MM.1S (cell line): ENCODE data around the gene ANKMY1.

Experiments
- DNase-seq: peaks from one replicate; pipeline ENCODE4 v3.0.0-alpha.2; 2015
- H2AFZ ChIP-seq: fragments of 300-600 bp; sonication (generic); 2 replicates; pipeline ENCODE4 v1.6.0; 2016; ENCODE audit warnings: antibody characterized with exemption, low read length
- H3F3A ChIP-seq: fragments of 300-600 bp; sonication (generic); 2 replicates; pipeline ENCODE4 v1.6.1; 2016; ENCODE audit warnings: mild to moderate bottlenecking, antibody characterized with exemption, low read length, moderate library complexity, mixed read lengths; ENCODE audit not compliant: insufficient read depth
- H3K27ac ChIP-seq: fragments of 300-600 bp; sonication (generic); 2 replicates; pipeline ENCODE4 v1.5.1; 2016; ENCODE audit warnings: mild to moderate bottlenecking, low read length
- H3K27me3 ChIP-seq: fragments of 300-600 bp; sonication (generic); replicated peaks from 2 replicates; pipeline ENCODE4 v1.6.0; 2016; ENCODE audit warnings: low read length; ENCODE audit not compliant: insufficient read depth
- H3K36me3 ChIP-seq: fragments of 300-600 bp; sonication (generic); replicated peaks from 2 replicates; pipeline ENCODE4 v1.6.1; 2016; ENCODE audit warnings: mild to moderate bottlenecking, low read length, mixed read lengths; ENCODE audit not compliant: insufficient read depth
- H3K4me1 ChIP-seq: fragments of 300-600 bp; sonication (generic); 2 replicates; pipeline ENCODE4 v1.6.1; 2016; ENCODE audit warnings: low read length, mixed read lengths
- H3K4me2 ChIP-seq: fragments of 300-600 bp; sonication (generic); 2 replicates; pipeline ENCODE4 v1.6.0; 2016; ENCODE audit warnings: low read depth, low read length
- H3K4me3 ChIP-seq: fragments of 300-600 bp; sonication (generic); 2 replicates; pipeline ENCODE4 v1.5.1; 2016; ENCODE audit warnings: low read length, mixed read lengths
- H3K79me2 ChIP-seq: fragments of 300-600 bp; sonication (generic); 2 replicates; pipeline ENCODE4 v1.6.1; 2016; ENCODE audit warnings: mixed run types, low read length, mixed read lengths
- H3K9ac ChIP-seq: fragments of 300-600 bp; sonication (generic); 2 replicates; pipeline ENCODE4 v1.6.1; 2016; ENCODE audit warnings: low read length, mixed read lengths
- H3K9me2 ChIP-seq: fragments of 300-600 bp; sonication (generic); replicated peaks from 2 replicates; pipeline ENCODE4 v1.6.1; 2016; ENCODE audit warnings: mild to moderate bottlenecking, low read length, mixed read lengths; ENCODE audit not compliant: insufficient read depth
- H3K9me3 ChIP-seq: fragments of 300-600 bp; sonication (generic); replicated peaks from 2 replicates; pipeline ENCODE4 v1.6.1; 2016; ENCODE audit warnings: mild to moderate bottlenecking, low read length, mixed read lengths; ENCODE audit not compliant: insufficient read depth
- H4K20me1 ChIP-seq: fragments of 300-600 bp; sonication (generic); 2 replicates; pipeline ENCODE4 v1.6.1; 2016; ENCODE audit warnings: mild to moderate bottlenecking, low read length, moderate library complexity, mixed read lengths; ENCODE audit not compliant: insufficient read depth
- CTCF ChIP-seq: fragments of 300-600 bp; sonication (generic); IDR thresholded peaks from 2 replicates; pipeline ENCODE4 v1.5.1; 2016; ENCODE audit warnings: antibody characterized with exemption, low read length, mixed read lengths
- EZH2 ChIP-seq: fragments of 300-600 bp; sonication (generic); optimal IDR thresholded peaks from 2 replicates; pipeline ENCODE3; 2017; ENCODE audit warnings: low read depth, mild to moderate bottlenecking, antibody characterized with exemption, low read length, mixed read lengths
- EZH2phosphoT487 ChIP-seq: fragments of 300-600 bp; sonication (generic); IDR thresholded peaks from 2 replicates; pipeline ENCODE4 v1.6.1; 2018; ENCODE audit warnings: antibody characterized with exemption, low read length

The ANKMY1 gene

GRCh38 chr2:240586919-240587800 lies 29.4 kb upstream of the ANKMY1 start:
- no peak for TF ChIP-seq EZH2
- TF ChIP-seq CTCF, result no peak
- TF ChIP-seq EZH2phosphoT487, result no peak
- H3K9me3 ChIP-seq, result no peaks in the 10 kb centered on the region
- H3K4me1 ChIP-seq, result peaks cover 32% of the 10 kb centered on the region
- peak overlapping the region; percentile 98; the same call in 1 of the 2 replicates for H3K27ac ChIP-seq
- no peaks in the 10 kb centered on the region for H3K9me2 ChIP-seq
- H3K4me2 ChIP-seq, result peak overlapping the region; percentile 91
- H3K36me3 ChIP-seq, result no peaks in the 10 kb centered on the region; the same call in 1 of the 2 replicates
- peaks cover 33% of the 10 kb centered on the region for H3F3A ChIP-seq
- peak overlapping the region; percentile 98 for H3K9ac ChIP-seq
- H3K79me2 ChIP-seq, result peaks cover 80% of the 10 kb centered on the region
- H3K27me3 ChIP-seq, result no peaks in the 10 kb centered on the region
- DNase-seq, result peak; percentile 80
- no peaks in the 10 kb centered on the region for H4K20me1 ChIP-seq
- peak overlapping the region; percentile 70 for H2AFZ ChIP-seq
- H3K4me3 ChIP-seq, result peak overlapping the region; percentile 89

DNA sequence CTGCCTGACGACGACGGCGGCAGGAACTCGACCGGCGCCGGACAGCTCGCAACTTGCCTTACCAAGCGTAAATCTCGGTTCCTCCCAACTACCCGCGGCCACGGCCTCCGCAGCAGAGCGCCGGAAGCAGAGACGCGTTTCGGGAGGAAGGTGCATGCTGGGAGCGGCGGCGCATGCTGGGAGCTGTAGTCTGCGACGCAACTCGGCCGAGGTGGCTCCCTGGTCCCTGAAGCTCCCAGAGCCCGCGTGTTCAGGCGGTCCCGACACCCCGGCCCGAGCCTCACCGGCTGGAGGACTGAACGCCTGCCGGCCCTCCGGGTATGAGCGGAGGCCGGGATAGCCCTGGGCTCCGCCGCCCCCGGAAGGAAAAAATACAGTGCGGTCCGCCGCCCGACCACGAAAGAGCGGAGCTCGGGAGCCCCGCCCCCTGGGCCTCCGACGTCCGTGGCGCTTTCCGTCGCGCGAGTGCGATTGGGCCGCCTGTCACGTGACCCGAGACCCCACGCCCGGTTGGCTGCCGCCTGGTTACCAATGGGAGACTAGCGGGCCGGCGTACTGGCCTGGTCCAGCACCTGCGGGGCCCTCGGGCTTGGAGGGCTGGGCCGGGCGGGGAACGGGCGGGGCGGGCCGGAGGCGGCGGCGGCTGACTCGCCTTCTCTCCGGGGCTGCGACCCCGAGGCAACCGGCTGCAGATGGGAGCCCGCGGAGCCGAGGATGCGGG lies 28.6 kb upstream of the ANKMY1 start, which contains the start of gene CAPN10:
TSS of gene CAPN10 (plus strand) at position 537 of the 721 bp plus-strand sequence. CDS start at position 715, 178 bp downstream.
- Histone ChIP-seq H2AFZ (peak within 1 kb of the TSS; percentile 70), H4K20me1 (no peaks in the 10 kb centered on the region), H3K27ac (peak within 1 kb of the TSS; percentile 98), H3F3A (peaks cover 33% of the 10 kb centered on the region), H3K27me3 (no peaks in the 10 kb centered on the region), H3K4me2 (peak within 1 kb of the TSS; percentile 91), H3K9me2 (no peaks in the 10 kb centered on the region), H3K36me3 (no peaks in the 10 kb centered on the region; the same call in 1 of the 2 replicates), H3K4me3 (peak within 1 kb of the TSS; percentile 89), H3K9ac (peak within 1 kb of the TSS; percentile 98), H3K79me2 (peaks cover 78% of the 10 kb centered on the region), H3K4me1 (peaks cover 32% of the 10 kb centered on the region), H3K9me3 (no peaks in the 10 kb centered on the region)
- TF ChIP-seq CTCF (no peak), EZH2phosphoT487 (no peak), EZH2 (no peak)
- DNase-seq, result peak; percentile 97

DNA sequence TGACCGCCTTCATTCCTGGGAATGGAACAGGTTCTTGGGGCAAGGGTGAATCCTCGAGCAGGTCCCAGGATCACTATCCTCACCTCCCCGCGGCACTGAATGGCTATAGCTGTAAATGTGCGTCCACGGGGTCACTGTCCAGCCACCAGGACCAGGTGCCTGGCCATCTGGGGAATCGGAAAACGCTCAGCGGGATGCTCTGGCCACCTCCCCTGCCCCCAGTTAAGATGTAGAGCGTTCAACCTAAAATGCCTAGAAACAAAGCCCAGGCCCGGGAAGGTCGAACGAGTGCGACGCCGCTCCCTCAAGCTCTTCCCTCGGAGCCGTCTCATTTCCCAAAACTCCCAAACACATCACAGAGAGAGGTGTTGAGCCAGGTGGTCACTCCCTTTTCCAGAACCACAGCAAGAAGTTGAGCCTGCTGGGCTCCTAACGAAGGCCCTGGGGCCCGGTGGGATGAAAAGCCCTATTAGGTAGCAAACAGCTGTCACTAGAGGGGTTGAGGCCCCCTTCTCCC lies 28.0 kb upstream of the ANKMY1 start:
- peak overlapping the region; percentile 98 for H3K9ac ChIP-seq
- H3F3A ChIP-seq, result peaks cover 39% of the 10 kb centered on the region
- no peaks in the 10 kb centered on the region for H4K20me1 ChIP-seq
- no peak overlapping the region for H2AFZ ChIP-seq
- H3K4me3 ChIP-seq, result peak overlapping the region; percentile 89
- H3K4me1 ChIP-seq, result peaks cover 36% of the 10 kb centered on the region
- H3K4me2 ChIP-seq, result peak overlapping the region; percentile 74
- H3K9me2 ChIP-seq, result no peaks in the 10 kb centered on the region
- no peak for DNase-seq
- TF ChIP-seq EZH2phosphoT487 (no peak), EZH2 (no peak), CTCF (no peak)
- no peaks in the 10 kb centered on the region; the same call in 1 of the 2 replicates for H3K36me3 ChIP-seq
- no peaks in the 10 kb centered on the region for H3K9me3 ChIP-seq
- H3K27me3 ChIP-seq, result no peaks in the 10 kb centered on the region
- H3K27ac ChIP-seq, result peak overlapping the region; percentile 98
- H3K79me2 ChIP-seq, result peaks cover 72% of the 10 kb centered on the region
